Fibroblast of lung (primary cell): ENCODE results near the gene MDK. TPM values are rescaled to one million over a fixed set of nuclear protein-coding genes. Genes with fewer than 3 reads are reported as not detected.

Source experiments
- DNase-seq, 2 donors: peaks; one replicate each; pipeline versions ENCODE4 v3.0.0 to v3.0.0-alpha.2; 2010; ENCODE audit warnings: low read depth in 2 of 2
- H2AFZ ChIP-seq: 2 replicates; pipeline ENCODE4 v1.5.1; 2012; ENCODE audit warnings: low read length, control low read depth, inconsistent platforms
- H3K27ac ChIP-seq: 2 replicates; pipeline ENCODE4 v1.5.1; 2011; ENCODE audit warnings: low read length, control low read depth; ENCODE audit not compliant: insufficient read depth
- H3K27me3 ChIP-seq: 2 replicates; pipeline ENCODE4 v1.5.1; 2011; ENCODE audit warnings: mild to moderate bottlenecking, low read length; ENCODE audit not compliant: control insufficient read depth, insufficient read depth
- H3K36me3 ChIP-seq: 2 replicates; pipeline ENCODE4 v1.5.1; 2011; ENCODE audit warnings: low read length; ENCODE audit not compliant: control insufficient read depth, insufficient read depth
- H3K4me1 ChIP-seq: 2 replicates; pipeline ENCODE4 v1.5.1; 2011; ENCODE audit warnings: low read length; ENCODE audit not compliant: control insufficient read depth, insufficient read depth; ENCODE audit errors: extremely low read depth
- H3K4me2 ChIP-seq: 2 replicates; pipeline ENCODE4 v1.5.1; 2011; ENCODE audit warnings: low read length, control low read depth; ENCODE audit not compliant: insufficient read depth; ENCODE audit errors: extremely low read depth
- H3K4me3 ChIP-seq, 4 experiments: fragments of 200-600 bp in 1 of 4; sonication (generic) in 1 of 4; replicated peaks in 1 of 4; 2 replicates each; pipeline ENCODE4 v1.5.1; 2011 to 2016; ENCODE audit warnings: low read length in 4 of 4, low read depth in 3 of 4, mild to moderate bottlenecking in 3 of 4, control low read depth in 2 of 4, inconsistent platforms in 1 of 4, mixed read lengths in 1 of 4; ENCODE audit not compliant: insufficient read depth in 1 of 4; ENCODE audit errors: control extremely low read depth in 1 of 4
- H3K79me2 ChIP-seq: 2 replicates; pipeline ENCODE4 v1.5.1; 2012; ENCODE audit warnings: mild to moderate bottlenecking, low read length, inconsistent platforms; ENCODE audit not compliant: control insufficient read depth, insufficient read depth
- H3K9ac ChIP-seq: 2 replicates; pipeline ENCODE4 v1.5.1; 2011; ENCODE audit warnings: mild to moderate bottlenecking, low read length, control low read depth; ENCODE audit not compliant: insufficient read depth
- H3K9me3 ChIP-seq: 2 replicates; pipeline ENCODE4 v1.5.1; 2012; ENCODE audit warnings: low read depth, low read length; ENCODE audit not compliant: control insufficient read depth, insufficient read depth
- H4K20me1 ChIP-seq: 2 replicates; pipeline ENCODE4 v1.5.1; 2011; ENCODE audit warnings: low read length; ENCODE audit not compliant: control insufficient read depth, insufficient read depth; ENCODE audit errors: extremely low read depth
- EZH2 ChIP-seq: IDR thresholded peaks from 2 replicates; pipeline ENCODE4 v1.5.1; 2012; ENCODE audit warnings: low read length, control low read depth, mild to moderate bottlenecking; ENCODE audit errors: missing control alignments
- polyA plus RNA-seq, 2 donors: library from polyadenylated mRNA; depleted of rRNA in 1 of 2; stranded (reverse) in 1 of 2; unstranded in 1 of 2; fragments of >200 nt; gene quantifications; 2 replicates each; pipeline ENCODE4 v1.2.1, GENCODE V29; 2011 to 2012; ENCODE audit warnings: missing spikeins in 1 of 2
- total RNA-seq: library from RNA; depleted of rRNA; stranded (reverse); fragments of >200 nt; gene quantifications from 2 replicates; pipeline ENCODE4 v1.2.1, GENCODE V29; 2014
- TF ChIP-seq, protein P1 (sequence below), 2 donors: IDR thresholded peaks in 1 of 2; conservative IDR thresholded peaks in 1 of 2; 1 replicate in 1 of 2; 2 replicates in 1 of 2; pipeline ENCODE4 v1.5.1; 2011 to 2012; ENCODE audit warnings: low read length in 2 of 2, control low read depth in 1 of 2, inconsistent platforms in 1 of 2, low read depth in 1 of 2, mild to moderate bottlenecking in 1 of 2

Gene MDK
- total and polyA plus RNA-seq, 2 donors (not counting 1 experiment from before 2014, with no cell fraction given): 44.6 to 131 TPM

DNA sequence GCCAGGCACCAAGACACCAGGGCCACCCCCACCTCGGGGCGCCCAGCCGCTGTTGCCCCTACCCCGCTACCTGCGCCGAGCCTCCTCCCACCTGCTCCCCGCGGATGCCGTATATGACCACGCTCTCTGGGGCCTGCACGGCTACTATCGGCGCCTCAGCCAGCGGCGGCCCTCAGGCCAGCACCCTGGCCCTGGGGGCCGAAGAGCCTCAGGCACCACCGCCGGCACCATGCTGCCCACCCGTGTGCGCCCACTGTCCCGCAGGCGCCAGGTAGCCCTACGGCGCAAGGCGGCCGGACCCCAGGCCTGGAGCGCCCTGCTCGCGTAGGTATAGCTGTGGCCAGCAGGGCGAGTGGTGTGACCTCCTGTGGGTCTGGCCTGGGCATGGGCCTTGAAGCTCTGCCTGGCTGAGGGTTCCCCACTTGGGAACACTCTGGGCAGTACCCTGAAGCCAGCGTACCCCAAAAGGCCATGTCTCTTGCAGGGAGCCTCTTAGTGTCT is 14.8 kb upstream of the MDK start:
- Histone ChIP-seq H4K20me1 (no peaks in the 10 kb centered on the region), H2AFZ (no peak overlapping the region), H3K79me2 (peaks cover 15% of the 10 kb centered on the region), H3K36me3 (peaks cover 6% of the 10 kb centered on the region), H3K4me2 (no peak overlapping the region), H3K4me1 (peaks cover 24% of the 10 kb centered on the region), H3K9me3 (no peaks in the 10 kb centered on the region), H3K4me3 (no peak overlapping the region), H3K9ac (no peak overlapping the region), H3K27ac (no peak overlapping the region), H3K27me3 (no peaks in the 10 kb centered on the region)
- DNase-seq: no peak
- TF ChIP-seq EZH2: no peak
- TF ChIP-seq, protein P1, sequence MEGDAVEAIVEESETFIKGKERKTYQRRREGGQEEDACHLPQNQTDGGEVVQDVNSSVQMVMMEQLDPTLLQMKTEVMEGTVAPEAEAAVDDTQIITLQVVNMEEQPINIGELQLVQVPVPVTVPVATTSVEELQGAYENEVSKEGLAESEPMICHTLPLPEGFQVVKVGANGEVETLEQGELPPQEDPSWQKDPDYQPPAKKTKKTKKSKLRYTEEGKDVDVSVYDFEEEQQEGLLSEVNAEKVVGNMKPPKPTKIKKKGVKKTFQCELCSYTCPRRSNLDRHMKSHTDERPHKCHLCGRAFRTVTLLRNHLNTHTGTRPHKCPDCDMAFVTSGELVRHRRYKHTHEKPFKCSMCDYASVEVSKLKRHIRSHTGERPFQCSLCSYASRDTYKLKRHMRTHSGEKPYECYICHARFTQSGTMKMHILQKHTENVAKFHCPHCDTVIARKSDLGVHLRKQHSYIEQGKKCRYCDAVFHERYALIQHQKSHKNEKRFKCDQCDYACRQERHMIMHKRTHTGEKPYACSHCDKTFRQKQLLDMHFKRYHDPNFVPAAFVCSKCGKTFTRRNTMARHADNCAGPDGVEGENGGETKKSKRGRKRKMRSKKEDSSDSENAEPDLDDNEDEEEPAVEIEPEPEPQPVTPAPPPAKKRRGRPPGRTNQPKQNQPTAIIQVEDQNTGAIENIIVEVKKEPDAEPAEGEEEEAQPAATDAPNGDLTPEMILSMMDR (conservative IDR thresholded peaks at IDR 0.05 in 1 of 2, IDR thresholded peaks at IDR 0.05 in 1 of 2; ENCODE audit: low read depth in 1 of 2, low read length in 2 of 2): no peak

DNA sequence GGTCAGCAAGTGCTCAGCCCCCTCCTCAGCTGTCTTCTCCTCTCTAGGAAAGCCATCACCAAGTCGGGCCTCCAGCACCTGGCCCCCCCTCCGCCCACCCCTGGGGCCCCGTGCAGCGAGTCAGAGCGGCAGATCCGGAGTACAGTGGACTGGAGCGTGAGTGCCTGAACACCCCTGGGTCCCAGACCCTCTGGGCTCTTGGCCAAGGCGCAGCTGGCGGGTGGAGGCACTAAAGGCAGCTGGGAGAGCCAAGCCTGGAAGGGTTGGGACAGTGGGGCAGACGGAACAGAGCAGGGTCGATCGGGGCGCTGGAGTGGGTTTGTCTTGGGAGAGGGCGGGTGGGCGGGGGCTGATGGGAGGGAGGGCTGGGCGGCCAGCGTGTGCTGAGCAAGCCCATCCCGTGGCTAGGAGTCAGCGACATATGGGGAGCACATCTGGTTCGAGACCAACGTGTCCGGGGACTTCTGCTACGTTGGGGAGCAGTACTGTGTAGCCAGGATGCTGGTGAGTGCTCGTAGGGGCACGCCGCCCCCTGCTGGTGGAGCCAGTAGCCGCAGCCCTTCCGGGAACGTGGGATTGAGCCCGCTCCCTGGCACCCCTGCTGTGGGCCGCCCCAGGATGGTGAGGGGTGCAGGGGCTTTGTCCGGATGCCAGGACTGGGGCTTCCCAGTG is 14.1 kb upstream of the MDK start:
- Histone ChIP-seq H3K27ac (no peak overlapping the region), H3K4me3 (no peak overlapping the region), H3K79me2 (peaks cover 9% of the 10 kb centered on the region), H3K9ac (no peak overlapping the region), H3K4me1 (peaks cover 18% of the 10 kb centered on the region), H2AFZ (no peak overlapping the region), H3K9me3 (no peaks in the 10 kb centered on the region), H3K4me2 (no peak overlapping the region), H3K36me3 (peaks cover 6% of the 10 kb centered on the region), H4K20me1 (no peaks in the 10 kb centered on the region), H3K27me3 (no peaks in the 10 kb centered on the region)
- TF ChIP-seq, protein P1 (conservative IDR thresholded peaks at IDR 0.05 in 1 of 2, IDR thresholded peaks at IDR 0.05 in 1 of 2; ENCODE audit: low read depth in 1 of 2, low read length in 2 of 2): peak; percentile 60 to 85
- TF ChIP-seq EZH2: no peak
- peak; percentile 26 to 61 for DNase-seq

DNA sequence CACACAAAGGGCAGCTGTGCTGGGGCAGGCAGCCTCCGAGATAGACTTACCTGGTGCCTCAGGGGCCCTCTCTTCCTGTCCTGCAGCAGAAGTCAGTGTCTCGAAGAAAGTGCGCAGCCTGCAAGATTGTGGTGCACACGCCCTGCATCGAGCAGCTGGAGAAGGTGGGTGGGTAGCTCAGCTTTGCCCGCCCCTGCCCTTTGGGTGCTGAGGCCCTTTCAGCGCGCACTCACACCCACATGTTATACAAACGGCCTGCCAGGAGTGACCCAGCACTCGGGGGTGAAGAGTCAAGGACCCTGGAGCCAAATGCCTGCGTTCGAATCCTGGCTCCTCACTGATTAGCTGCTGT is 13.6 kb upstream of the MDK start:
- Histone ChIP-seq H3K9ac (no peak overlapping the region), H4K20me1 (no peaks in the 10 kb centered on the region), H3K79me2 (peaks cover 5% of the 10 kb centered on the region), H3K4me2 (no peak overlapping the region), H3K36me3 (peaks cover 6% of the 10 kb centered on the region), H3K4me3 (no peak overlapping the region), H3K9me3 (no peaks in the 10 kb centered on the region), H2AFZ (no peak overlapping the region), H3K4me1 (peaks cover 13% of the 10 kb centered on the region), H3K27ac (no peak overlapping the region), H3K27me3 (no peaks in the 10 kb centered on the region)
- no peak for DNase-seq
- TF ChIP-seq, protein P1 (conservative IDR thresholded peaks at IDR 0.05 in 1 of 2, IDR thresholded peaks at IDR 0.05 in 1 of 2; ENCODE audit: low read depth in 1 of 2, low read length in 2 of 2): no peak
- no peak for TF ChIP-seq EZH2
